ENCODE results near the gene MTF2.

MTF2 gene

DNA sequence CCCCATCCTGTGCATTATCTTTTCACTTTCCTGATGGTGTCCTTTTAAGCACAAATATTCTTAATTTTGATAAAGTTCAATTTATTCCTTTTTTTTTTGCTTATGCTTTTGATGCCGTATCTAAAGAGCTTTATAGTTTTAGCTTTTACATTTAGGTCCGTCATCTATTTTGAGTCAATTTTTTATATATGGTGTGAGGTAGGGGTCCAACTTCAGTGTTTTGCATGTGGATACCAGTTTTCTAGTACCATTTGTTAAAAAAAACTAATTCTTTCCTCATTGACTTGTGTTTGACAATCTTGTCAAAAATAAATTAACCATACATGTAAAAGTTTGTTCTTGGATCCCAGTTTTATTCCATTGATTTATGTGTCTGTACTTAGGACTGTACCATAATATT, 4.9 kb downstream of the MTF2 start:
- no peak for DNase-seq

DNA sequence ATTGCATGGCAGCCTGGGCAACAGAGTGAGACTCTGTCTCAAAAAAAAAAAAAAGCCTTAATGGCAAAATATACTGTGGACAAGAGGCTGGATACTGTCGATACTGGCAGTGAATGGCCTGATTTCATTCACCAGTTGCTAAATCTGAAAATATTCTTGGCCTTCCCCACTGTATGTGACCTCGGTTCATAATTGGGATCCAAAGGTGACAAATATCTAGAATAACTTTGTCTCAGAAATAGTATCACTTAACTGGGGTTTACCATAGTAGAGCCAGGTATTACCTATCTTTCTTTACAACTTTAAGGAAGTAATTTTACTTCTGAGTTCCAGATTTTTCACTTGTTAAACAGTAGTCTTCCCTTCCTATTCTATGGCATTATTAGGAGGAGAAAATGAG, 8.4 kb downstream of the MTF2 start:
- no peak for DNase-seq

DNA sequence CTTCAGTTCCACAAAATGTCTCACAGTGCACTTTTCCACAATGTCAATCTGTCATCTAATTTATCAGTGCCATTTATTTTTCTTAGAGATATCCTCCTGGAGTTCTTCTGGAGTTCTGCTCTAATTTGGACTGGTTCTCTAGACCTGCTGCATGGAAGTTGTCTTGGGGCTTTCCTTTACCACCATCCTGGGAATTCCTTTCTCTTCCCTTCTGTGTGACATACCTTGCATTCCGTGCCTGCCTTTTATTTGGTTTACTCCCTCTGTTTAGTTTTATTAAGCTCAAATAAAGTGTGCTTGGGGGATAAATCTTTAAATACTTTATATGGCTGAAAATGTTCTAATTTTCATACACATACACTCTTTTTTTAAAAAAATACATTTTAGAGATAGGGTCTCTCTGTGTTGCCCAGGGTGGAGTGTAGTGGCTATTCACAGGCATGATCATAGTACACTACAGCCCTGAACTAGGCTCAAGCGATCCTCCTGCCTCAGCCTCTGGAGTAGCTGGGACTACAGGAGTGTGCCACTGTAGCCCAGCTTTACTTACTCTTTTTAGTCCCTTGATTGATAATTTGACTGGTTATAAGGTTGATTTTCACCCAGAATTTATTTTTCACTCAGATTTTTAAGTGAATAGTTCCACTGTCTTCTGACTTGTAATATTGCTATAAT, 14.4 kb downstream of the MTF2 start:
- no peak for DNase-seq

DNA sequence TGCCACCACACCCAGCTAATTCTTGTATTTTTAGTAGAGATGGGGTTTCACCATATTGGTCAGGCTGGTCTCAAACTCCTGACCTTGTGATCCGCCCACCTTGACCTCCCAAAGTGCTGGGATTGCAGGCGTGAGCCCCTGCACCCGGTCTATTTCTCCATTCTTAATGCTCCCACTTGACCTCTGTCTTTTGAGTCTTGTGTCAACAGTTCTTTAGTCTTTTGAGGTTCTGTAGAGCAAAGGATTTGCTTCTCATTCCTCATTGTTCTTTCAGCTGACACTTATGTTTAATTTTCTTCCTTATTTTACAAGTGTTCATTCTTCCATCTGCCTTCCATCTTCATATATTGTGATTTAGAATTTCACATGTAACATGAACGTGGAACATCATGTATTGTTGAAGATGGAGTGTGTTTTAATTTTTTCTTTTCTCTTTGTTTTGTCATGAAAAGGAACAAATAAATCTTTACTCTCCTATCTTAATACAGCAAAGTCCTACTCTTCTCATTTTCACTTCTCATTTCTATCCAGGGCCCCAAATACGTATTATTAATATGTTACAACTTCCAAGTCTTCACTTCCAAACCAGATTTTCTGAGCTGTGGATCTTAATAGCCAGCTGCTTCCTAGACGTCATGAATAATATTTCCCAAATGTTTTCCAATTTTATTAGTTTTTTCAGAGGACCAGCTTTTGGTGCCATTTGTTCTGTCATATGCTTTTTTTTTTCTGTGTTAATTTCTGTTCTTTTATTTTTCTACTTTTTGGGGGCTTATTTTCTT, 16.9 kb downstream of the MTF2 start:
- DNase-seq: no peak

DNA sequence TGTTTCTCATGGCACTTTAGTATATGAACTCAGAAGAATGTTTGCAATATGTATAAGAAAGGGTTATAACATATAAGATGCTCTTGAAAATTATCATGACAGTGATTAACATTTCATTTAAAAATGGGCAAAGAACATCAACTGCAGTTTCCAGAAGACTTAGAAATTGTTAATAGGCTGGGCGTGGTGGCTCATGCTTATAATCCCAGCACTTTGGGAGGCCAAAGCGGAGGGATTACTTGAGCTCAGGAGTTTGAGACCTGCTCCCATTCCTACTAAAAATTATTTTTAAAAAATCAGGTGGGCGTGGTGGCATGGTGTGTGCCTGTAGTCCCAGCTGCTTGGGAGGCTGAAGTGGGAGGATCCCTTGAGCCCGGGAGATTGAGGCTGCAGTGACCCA, 23.1 kb downstream of the MTF2 start:
- DNase-seq: no peak

DNA sequence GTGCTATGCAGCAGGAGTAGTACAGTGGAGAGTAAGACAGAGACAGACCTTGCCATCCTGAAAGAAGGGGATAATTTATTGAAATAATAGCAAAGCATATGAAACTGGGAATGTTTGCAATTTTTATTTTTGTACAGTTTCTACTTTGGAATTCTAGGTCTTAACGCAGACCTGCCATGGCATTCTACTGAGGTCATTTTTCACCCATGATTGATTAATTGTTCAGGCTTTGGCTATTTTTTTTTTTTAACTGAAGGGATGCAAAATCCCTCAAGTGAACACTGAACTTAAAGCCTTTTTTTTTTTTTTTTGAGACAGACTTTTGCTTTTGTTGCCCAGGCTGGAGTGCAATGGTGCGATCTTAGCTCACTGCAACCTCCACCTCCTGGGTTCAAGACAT, 27.1 kb downstream of the MTF2 start:
- no peak for DNase-seq

DNA sequence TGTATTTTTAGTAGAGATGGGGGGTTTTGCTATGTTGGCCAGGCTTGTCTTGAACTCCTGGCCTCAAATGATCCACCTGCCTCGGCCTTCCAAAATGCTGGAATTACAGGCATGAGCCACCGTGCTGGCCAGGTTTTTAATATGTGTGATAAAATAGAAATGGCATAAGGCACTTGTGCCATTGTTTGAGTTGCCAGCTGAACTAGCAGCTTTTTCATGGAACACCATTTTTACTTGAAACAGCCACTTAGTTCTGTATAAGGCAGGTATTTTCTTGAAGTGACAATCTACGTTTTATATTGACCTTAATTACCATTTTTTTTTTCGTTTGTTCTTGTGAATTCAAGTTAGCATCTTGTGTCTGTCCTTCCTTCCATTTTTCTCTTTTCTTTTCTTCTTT, 28.3 kb downstream of the MTF2 start:
- no peak for DNase-seq

DNA sequence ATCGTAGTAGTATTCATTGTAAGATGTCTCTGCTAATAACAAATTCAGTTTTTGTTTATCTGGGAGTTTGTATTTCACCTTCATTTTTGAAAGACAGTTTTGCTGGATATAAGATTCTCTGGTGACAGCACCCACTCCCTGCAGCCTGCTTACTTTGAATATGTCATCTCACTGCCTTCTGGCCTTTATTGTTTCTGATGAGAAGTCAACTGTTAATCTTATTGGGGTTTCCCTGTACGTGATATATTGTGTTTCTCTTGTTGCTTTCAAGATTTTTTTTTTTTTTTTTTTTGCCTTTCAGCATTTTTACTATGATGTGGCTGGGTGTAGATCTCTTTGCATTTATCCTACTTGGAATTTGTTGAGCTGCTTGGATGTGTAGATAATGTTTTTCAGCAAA, 29.3 kb downstream of the MTF2 start:
- DNase-seq: no peak

DNA sequence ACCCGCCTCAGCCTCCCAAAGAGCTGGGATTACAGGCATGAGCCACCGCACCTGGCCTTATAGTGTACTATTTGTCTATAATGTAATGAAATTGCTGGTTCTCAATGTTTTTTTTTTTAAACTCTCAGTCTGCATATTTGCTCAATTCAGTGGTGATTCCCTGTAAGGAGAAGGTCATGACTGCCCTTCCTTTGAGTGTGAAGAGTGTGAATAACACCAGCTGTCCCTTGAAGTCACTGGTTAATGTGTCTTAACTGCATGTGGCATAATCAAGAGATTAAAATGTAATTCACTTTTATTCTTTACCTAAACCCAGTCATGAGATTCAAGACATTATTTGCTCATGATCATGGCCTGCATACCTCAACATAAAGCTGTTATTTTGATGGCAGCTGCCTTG, 30.5 kb downstream of the MTF2 start:
- no peak for DNase-seq

DNA sequence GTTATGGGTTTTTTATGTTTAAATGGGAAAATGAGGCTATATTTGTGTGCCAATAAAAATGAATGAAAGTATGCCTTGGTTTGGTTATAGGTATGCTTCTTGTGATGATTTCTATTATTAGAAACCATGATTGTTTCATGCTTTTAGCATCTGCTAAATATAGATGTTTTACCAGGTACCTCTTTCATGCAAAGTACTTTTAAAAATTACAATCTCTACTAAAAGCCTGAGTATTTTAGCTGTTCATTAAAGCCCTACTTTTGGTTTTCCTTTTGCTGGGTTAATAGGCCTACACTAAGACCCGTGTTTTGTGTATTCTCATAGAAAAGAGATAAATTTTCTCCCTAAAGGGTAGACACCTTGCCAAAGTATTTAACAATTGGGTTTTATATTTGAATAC, 32.0 kb downstream of the MTF2 start:
- no peak for DNase-seq

DNA sequence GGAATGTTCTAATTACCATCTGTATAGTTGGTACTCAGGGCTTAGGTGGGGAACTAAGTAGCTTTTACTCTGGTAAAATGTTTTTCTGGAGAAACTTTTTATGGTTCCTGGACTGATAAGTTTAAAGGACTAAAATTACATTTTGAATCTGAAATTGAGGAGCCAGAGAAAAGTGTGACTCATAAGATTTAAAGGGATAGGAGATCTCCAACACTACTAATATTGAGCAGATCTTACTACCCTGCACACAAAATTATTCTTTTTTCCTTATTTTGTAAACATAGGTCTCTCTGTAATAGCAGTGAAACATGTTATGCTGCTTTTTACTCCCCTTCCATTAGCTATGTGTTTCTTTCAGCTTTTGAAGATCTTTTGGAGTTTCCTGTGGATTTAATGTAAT, 32.5 kb downstream of the MTF2 start:
- no peak for DNase-seq

DNA sequence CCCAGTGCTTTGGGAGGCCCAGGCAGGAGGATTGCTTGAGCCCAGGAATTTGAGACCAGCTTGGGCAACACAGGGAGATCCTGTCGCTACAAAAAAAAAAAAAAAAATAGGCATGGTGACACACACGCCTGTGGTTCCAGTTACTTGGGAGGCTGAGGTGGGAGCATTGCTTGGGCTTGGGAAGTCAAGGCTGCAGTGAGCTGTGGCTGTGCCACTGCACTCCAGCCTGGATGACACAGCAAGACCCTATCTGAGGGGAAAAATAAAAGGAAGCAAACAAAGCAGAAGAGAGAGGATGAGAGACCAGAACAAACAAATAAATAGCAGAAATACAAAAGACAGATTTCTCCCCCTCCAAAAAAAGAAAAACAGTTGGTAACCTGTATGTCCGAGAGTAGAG, 34.0 kb downstream of the MTF2 start:
- DNase-seq: no peak

DNA sequence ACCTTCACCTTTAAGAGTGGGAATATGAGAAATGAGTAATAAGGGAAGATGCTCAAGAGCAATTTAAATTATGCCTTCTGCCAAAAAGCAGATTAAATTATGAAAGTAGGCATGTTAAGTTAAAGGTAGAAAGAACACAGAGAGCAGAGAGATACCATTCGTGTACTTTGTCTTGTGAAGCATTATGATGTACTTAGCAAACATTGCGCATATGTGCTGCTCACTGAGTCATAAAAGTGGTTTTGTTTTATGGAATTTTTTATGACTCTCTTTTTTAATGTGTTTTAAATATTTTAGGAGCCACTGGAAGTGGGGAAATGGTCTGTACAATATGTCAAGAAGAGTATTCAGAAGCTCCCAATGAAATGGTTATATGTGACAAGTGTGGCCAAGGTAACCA, 35.3 kb downstream of the MTF2 start:
- no peak for DNase-seq

DNA sequence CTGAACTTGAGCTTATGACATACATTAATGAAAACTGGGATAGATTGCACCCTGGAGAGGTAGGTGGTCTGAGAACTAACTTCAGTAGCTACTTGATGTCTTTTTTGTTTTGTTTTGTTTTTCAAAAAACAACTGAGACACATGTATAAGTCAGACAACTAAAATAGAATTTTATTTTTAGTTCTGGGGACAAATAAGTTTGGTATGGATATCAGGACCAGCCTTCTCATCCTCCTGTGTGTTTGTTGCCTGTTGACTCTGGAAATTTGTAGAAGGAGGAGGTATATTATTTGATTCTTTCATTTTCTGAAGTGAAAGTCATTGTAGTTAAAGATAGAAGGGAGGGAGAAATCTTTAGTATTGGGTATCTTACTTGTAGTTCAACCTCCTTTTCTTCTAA, 41.5 kb downstream of the MTF2 start:
- no peak for DNase-seq

DNA sequence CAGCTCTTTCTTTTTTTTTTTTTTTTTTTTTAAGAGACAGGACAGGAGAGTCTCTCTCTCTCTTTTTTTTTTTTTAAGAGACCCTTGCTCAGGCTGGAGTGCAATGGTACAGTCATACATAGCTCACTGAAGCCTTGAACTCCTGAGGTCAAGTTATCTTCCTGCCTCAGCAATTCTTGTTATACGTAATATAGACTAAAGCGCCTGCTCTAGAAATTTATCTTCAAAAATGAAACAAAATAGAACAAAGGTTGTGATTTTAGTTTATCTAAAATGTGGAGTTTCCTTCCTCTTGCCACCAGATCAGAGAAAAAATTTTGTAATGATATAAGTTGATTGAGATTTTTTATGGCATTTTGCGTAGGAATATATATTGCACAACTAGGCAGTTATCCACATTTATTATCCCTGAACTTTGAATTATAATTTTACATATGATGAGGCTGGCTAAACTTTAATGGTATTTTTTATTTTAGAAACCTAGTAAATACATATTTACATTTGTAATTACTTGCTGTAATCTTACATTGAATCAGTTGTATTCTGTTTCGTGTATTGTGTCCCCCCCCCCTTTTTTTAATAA, 44.2 kb downstream of the MTF2 start:
- DNase-seq: no peak

DNA sequence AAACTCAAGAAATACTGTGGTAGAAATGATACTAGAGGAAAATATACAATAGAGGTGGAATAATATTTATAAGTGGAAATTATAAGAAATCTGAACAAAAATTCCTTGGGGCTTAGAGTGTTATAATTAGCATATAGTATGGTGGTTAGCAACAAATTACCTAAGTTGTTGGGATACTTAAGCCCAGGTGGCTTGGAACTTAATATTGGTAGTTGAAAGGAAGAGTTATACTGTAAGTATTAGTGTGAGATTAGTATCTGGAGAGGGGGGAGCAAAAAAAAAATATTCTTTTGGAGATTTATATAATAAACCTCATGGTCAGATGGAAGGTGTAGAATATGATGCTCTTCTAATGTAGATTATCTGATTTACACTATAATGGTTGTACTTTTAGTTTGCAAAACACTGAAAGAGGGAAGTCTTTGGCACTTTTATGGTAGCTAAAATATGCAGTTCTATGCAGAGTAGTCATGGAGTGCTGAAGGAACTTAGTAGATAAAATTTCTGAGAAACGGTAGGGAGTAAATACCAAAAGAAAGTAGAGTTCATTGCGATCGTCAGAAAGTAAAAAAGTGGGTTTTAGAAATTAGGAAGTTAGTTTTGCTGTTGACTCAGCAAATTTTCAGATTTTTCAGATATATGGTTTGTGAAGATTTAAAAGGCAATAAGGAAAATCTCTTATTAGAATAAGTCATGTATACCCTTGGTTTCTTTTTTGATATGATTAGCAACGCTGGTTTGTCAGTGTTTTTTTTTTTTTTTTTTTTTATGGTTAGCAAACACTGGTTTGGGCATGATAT, 45.7 kb downstream of the MTF2 start:
- DNase-seq: no peak

DNA sequence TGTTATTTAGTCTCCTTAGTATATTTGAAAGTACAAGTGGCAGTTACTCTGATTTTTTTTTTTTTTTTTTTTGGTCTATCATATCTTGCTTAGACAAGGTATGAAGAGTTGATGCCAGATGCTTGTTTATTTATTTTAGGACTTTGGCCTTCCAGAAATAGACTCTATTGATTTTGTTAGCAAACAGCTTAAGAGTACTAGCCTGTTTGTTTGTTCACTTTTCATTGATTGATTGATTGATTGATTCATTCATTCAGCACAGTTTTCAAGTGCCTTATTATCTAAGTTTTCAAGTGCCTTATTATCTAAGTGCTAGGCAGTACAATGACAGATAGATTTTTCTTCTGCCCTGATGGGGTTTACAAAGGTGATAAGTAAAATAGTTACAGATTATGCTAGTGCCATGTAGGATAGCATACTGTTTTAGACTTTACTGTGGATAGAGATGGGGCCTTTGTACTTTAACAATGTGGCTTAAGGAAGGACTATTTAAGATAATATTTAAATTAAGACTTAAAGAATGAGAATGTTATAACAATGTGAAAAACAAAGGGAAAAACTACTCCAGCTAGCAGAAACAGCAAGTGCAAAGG, 50.5 kb downstream of the MTF2 start:
- no peak for DNase-seq

DNA sequence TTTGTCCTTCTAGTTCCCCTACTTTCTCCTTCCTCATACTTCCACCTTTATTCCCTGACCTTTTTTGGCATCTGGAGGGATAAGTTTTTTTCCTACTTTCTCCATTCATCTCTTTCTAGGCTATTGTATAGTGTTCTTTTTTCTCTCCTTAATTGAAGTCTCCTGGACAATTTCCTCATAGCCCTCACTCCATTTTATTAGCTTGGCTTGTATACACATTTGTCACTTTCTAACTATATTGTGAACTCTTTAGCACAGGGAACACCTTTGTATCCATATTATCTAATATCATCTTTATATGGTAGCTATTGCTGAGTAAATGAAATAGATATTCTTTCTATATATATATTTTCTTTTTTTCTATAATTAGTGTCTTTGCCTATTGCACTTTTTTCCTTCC, 53.6 kb downstream of the MTF2 start:
- no peak for DNase-seq

DNA sequence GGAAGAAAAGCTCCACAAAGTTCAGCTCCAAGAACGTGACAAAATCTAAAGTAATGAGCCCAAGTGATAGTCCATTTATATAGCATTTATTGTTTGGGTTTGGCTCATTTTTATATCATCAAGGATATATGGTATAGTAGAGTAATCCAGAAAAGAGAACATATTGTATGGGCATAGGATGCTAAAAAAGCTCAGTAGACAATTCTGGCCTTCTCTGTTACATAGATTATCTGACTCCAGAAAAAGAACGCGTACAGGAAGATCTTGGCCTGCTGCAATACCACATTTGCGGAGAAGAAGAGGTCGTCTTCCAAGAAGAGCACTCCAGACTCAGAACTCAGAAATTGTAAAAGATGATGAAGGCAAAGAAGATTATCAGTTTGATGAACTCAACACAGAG, 57.4 kb downstream of the MTF2 start:
- DNase-seq: no peak

DNA sequence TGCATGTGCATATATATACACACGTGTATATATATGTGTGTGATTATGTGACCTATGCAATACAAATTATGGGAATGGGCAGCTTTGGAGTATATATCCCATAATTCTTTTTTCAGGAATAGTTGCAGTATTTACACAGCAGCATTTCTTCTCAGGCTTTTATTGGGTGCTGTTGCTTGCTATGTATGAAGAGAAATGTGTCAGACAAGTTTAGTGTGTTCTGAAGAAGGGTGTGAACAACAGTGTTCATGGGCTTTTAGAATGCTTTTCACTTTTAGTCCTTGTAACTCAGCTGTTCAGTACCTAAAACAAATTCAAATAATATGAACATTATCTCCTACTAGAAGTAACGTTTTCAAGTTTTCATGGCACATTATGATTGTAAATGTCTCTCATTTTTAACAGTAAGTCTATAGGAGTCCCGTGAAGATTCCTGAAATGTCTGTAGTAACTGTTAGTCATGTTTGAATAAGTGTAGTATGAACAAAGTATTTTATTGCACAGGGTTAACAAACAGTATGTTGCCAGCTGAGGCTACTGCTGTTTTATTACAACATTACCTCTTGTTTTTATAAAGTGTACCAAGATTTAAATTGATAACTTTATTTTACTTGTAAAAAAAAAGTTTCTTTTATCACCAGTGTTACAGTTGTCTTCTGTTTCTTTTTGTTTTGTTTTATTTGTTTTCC, 58.7 kb downstream of the MTF2 start:
- no peak for DNase-seq

DNA sequence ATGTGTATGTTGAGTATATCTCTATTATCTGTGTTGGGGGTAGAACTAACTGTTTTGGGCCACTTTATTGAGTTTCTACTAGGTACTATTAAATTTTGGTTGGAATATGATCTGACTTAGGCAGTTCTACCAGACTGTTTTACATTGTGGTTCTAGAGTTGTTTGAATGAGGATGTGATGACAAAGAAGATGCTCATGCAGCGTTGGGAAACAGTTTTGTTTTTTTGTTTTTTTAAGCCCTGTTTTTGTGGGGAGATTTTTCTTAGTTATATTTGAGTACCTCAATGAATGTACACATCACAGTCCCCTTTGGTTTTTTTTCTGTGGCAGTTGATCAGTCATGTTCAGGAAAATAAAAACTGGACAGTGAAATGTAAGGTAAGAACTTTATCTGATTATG, 61.0 kb downstream of the MTF2 start:
- no peak for DNase-seq

DNA sequence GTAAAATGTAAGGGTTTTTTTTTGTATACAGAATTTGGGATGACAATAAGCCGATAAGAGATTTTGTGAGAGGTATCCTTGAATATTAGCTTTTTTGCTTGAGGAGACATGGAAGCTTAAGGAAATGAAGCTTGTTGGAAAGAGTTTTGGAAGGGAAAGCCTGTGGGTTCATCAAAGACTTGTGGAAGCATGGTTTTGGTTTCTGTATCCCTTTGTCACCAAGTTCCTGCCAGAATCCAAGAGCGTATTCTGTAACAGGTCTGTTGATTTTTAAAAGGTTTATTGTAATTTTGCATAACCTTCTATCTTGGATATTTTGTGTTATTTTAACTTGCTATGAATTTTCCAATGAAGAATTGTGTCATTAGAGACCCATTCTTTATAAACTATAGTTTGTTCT, 63.1 kb downstream of the MTF2 start:
- DNase-seq: no peak

DNA sequence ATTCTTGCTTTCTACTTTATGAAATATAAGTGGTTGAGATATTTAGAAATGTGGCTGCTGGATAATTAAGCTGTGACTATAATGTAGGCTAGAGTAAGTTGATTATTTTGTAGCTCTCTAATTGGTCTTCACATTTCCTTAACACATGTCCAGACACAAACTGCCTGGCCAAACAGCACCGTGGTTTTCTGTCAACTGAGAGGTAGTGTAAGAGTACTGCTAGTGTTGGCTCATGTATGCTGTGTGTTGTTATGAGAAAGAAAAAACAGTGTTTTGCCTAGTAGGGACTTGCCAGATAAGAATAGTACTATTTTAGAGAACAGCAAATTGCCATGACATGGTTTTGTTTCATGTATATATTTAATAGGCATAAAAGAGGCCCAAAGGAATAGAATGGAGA, 64.1 kb downstream of the MTF2 start:
- DNase-seq: no peak
